Endothelial cell of umbilical vein (primary cell): Measurements from ENCODE around the gene IQGAP2. TPM values are rescaled to one million over a fixed set of nuclear protein-coding genes. Genes with fewer than 3 reads are reported as not detected.

Experiments
- BruUV-seq: library from RNA; stranded (reverse); fragments of 400-500 nt; replicated peaks from 2 replicates; lab custom pipeline; 2021; lab: Mats Ljungman, UMichigan
- CTCF ChIA-PET: fragments of 300-600, 350-600 bp; sonication (Branson Sonifier 250); formaldehyde crosslinking; loops from one replicate; lab custom pipeline; 2021; ENCODE audit warnings: antibody characterized with exemption, inconsistent platforms; lab: Charles Lee
- POLR2A ChIA-PET: fragments of 300-600, 350-600 bp; sonication (Branson Sonifier 250); formaldehyde crosslinking; loops from one replicate; lab custom pipeline; 2021; ENCODE audit warnings: antibody characterized with exemption, inconsistent platforms; lab: Charles Lee
- DNase-seq: peaks from one replicate; pipeline ENCODE4 v3.0.0-alpha.2; 2011; ENCODE audit warnings: low read depth, low spot score
- FAIRE-seq: peaks from 2 replicates; lab custom pipeline; 2011; peaks lifted over from hg19 to GRCh38; lab: Jason Lieb, UNC
- H2AFZ ChIP-seq: 2 replicates; pipeline ENCODE4 v1.6.0; 2012; ENCODE audit warnings: low read depth, low read length, control low read depth, inconsistent platforms
- H3K27ac ChIP-seq: 2 replicates; pipeline ENCODE4 v1.5.1; 2011; ENCODE audit warnings: low read depth, mild to moderate bottlenecking, control low read depth, low read length, moderate library complexity; ENCODE audit not compliant: insufficient read depth
- H3K27me3 ChIP-seq, 2 experiments: 2 replicates each; pipeline versions ENCODE4 v1.6.0 to v1.6.1; 2011; ENCODE audit warnings: low read length in 2 of 2, mixed read lengths in 1 of 2; ENCODE audit not compliant: control insufficient read depth in 2 of 2, insufficient read depth in 2 of 2
- H3K36me3 ChIP-seq, 2 experiments: 2 replicates in 1 of 2; 3 replicates in 1 of 2; pipeline ENCODE4 v1.5.1; 2011; ENCODE audit warnings: low read length in 2 of 2, mild to moderate bottlenecking in 1 of 2, moderate library complexity in 1 of 2; ENCODE audit not compliant: control insufficient read depth in 2 of 2, insufficient read depth in 2 of 2; ENCODE audit errors: extremely low read depth in 1 of 2
- H3K4me1 ChIP-seq: 3 replicates; pipeline ENCODE4 v1.5.1; 2011; ENCODE audit warnings: mild to moderate bottlenecking, low read length; ENCODE audit not compliant: control insufficient read depth, insufficient read depth; ENCODE audit errors: extremely low read depth
- H3K4me2 ChIP-seq: 2 replicates; pipeline ENCODE4 v1.6.1; 2011; ENCODE audit warnings: low read length, control low read depth, mixed read lengths; ENCODE audit not compliant: insufficient read depth
- H3K4me3 ChIP-seq, 3 experiments: fragments of 200-600 bp in 1 of 3; sonication (generic), shearing (Covaris generic) in 1 of 3; replicated peaks in 1 of 3; 2 replicates each; pipeline ENCODE4 v1.5.1; 2011 to 2016; ENCODE audit warnings: control low read depth in 3 of 3, low read length in 3 of 3, mild to moderate bottlenecking in 2 of 3, inconsistent platforms in 1 of 3, low read depth in 1 of 3, moderate library complexity in 1 of 3; ENCODE audit not compliant: insufficient read depth in 1 of 3
- H3K79me2 ChIP-seq: 2 replicates; pipeline ENCODE4 v1.6.0; 2012; ENCODE audit warnings: low read length, inconsistent platforms; ENCODE audit not compliant: control insufficient read depth, insufficient read depth
- H3K9ac ChIP-seq: replicated peaks from 2 replicates; pipeline ENCODE3; 2011; ENCODE audit warnings: low read length, control low read depth; ENCODE audit not compliant: insufficient read depth; ENCODE audit errors: extremely low read depth
- H3K9me1 ChIP-seq: replicated peaks from 3 replicates; pipeline ENCODE4 v1.6.0; 2011; ENCODE audit warnings: mild to moderate bottlenecking, low read length; ENCODE audit not compliant: control insufficient read depth, insufficient read depth; ENCODE audit errors: extremely low read depth
- H3K9me3 ChIP-seq: replicated peaks from 2 replicates; pipeline ENCODE4 v1.5.1; 2012; ENCODE audit warnings: low read length, inconsistent platforms; ENCODE audit not compliant: control insufficient read depth, insufficient read depth
- H4K20me1 ChIP-seq: replicated peaks from 2 replicates; pipeline ENCODE3; 2011; ENCODE audit warnings: mild to moderate bottlenecking, low read length; ENCODE audit not compliant: control insufficient read depth, insufficient read depth; ENCODE audit errors: extremely low read depth
- EZH2 ChIP-seq: IDR thresholded peaks from 2 replicates; pipeline ENCODE4 v1.6.1; 2012; ENCODE audit warnings: borderline replicate concordance, low read depth, mild to moderate bottlenecking, moderate library complexity, low read length, inconsistent platforms; ENCODE audit not compliant: severe bottlenecking
- FOS ChIP-seq: IDR thresholded peaks from 2 replicates; pipeline ENCODE4 v1.6.1; 2011; ENCODE audit warnings: mild to moderate bottlenecking, low read length, moderate library complexity, borderline replicate concordance; ENCODE audit not compliant: insufficient read depth
- GATA2 ChIP-seq: IDR thresholded peaks from 2 replicates; pipeline ENCODE4 v1.7.0; 2011; ENCODE audit warnings: low read depth, mild to moderate bottlenecking, moderate library complexity, mixed read lengths, low read length; ENCODE audit not compliant: insufficient read length, insufficient read depth
- JUN ChIP-seq: IDR thresholded peaks from 2 replicates; pipeline ENCODE4 v1.6.1; 2011; ENCODE audit warnings: borderline replicate concordance, low read depth; ENCODE audit not compliant: insufficient read length, insufficient read depth
- MYC ChIP-seq: IDR thresholded peaks from one replicate; pipeline ENCODE4 v1.6.1; 2011; ENCODE audit warnings: mild to moderate bottlenecking, low read depth, low read length
- POLR2A ChIP-seq: IDR thresholded peaks from 2 replicates; pipeline ENCODE4 v1.6.1; 2012; ENCODE audit warnings: low read depth, mild to moderate bottlenecking, control low read depth, low read length
- POLR2AphosphoS5 ChIP-seq: IDR thresholded peaks from 2 replicates; pipeline ENCODE4 v1.6.1; 2012; ENCODE audit warnings: low read depth, mild to moderate bottlenecking, control low read depth, low read length, moderate library complexity; ENCODE audit not compliant: insufficient read depth
- dilution Hi-C: fragments of 300-500 bp; cut with MboI; formaldehyde crosslinking; loops from one replicate; pipeline ENCODE4 v1.15.0; 2019; ENCODE audit warnings: low sequenced_read_pairs; ENCODE audit not compliant: extremely low pct_ligation_motif_present
- intact Hi-C: fragments of 100-400 bp; cut with micrococcal nuclease; formaldehyde crosslinking; loops from one replicate; pipeline ENCODE4 v1.10.0; 2022
- polyA plus RNA-seq, 4 experiments: library from polyadenylated mRNA; depleted of rRNA in 3 of 4; stranded (reverse) in 3 of 4; unstranded in 1 of 4; fragments of >200 nt; gene quantifications; 2 replicates each; pipeline versions ENCODE4 v1.2.1 to v1.2.3, GENCODE V29; 2011 to 2012; ENCODE audit warnings: missing spikeins in 1 of 4
- total RNA-seq: library from RNA; stranded (reverse); gene quantifications from 2 replicates; pipeline ENCODE4 v1.2.3, GENCODE V29; 2021
- TF ChIP-seq, protein P1 (sequence below), 2 donors: IDR thresholded peaks; 1 replicate in 1 of 2; 2 replicates in 1 of 2; pipeline ENCODE4 v1.5.1; 2011; ENCODE audit warnings: low read length in 2 of 2, mild to moderate bottlenecking in 2 of 2, moderate library complexity in 2 of 2, control low read depth in 1 of 2, inconsistent platforms in 1 of 2, low read depth in 1 of 2; ENCODE audit not compliant: insufficient read depth in 1 of 2; ENCODE audit errors: extremely low read depth in 1 of 2
- TF ChIP-seq, protein P2 (sequence below): IDR thresholded peaks from 2 replicates; pipeline ENCODE4 v1.6.1; 2011; ENCODE audit not compliant: insufficient read depth, insufficient read length

IQGAP2 gene
- total and polyA plus RNA-seq, 2 donors (not counting 3 experiments of a cell fraction or from before 2014, with no cell fraction given) = 4.5 to 4.7 TPM

DNA sequence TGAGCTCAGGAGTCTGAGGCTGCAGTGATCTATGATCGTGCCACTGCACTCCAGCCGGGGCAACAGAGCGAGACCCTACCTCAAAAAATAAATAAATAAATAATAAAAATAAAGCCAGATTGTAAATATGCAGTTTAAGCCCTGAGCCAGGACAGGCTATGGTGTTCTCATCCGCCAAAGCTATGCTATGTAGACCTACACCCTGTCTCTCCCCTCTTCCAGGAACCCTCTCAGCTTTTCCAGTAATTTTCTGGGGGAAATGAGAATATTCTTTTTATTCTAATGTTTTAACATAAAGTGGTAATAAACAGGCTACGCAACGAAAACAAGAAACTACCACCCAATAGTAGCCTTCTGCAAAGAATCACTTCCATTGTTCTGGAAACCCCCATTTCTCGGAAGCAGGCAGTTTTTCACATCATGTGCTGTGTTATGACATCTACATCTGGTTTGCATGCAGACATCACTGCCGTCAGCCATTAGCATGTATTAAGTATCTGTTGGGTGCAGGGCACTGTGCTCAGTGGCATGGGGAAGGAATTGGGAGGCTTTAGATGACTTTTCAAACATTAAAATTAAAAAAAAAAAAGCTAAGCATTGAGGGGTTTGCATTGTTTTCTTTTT is 274.9 kb downstream of the IQGAP2 start:
- intact Hi-C loops (no loop called here), dilution Hi-C loops (loop anchor here (25.0 kb wide), 1 partner anchor 134 kb away; the partner anchor contains the start of gene F2RL1)
- TF ChIP-seq FOS = no peak
- TF ChIP-seq POLR2A = no peak
- no peak for TF ChIP-seq GATA2
- TF ChIP-seq EZH2 = no peak
- TF ChIP-seq, protein P1, sequence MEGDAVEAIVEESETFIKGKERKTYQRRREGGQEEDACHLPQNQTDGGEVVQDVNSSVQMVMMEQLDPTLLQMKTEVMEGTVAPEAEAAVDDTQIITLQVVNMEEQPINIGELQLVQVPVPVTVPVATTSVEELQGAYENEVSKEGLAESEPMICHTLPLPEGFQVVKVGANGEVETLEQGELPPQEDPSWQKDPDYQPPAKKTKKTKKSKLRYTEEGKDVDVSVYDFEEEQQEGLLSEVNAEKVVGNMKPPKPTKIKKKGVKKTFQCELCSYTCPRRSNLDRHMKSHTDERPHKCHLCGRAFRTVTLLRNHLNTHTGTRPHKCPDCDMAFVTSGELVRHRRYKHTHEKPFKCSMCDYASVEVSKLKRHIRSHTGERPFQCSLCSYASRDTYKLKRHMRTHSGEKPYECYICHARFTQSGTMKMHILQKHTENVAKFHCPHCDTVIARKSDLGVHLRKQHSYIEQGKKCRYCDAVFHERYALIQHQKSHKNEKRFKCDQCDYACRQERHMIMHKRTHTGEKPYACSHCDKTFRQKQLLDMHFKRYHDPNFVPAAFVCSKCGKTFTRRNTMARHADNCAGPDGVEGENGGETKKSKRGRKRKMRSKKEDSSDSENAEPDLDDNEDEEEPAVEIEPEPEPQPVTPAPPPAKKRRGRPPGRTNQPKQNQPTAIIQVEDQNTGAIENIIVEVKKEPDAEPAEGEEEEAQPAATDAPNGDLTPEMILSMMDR (IDR thresholded peaks at IDR 0.05; ENCODE audit: extremely low read depth in 1 of 2, insufficient read depth in 1 of 2, low read depth in 1 of 2, low read length in 2 of 2) = no peak
- TF ChIP-seq POLR2AphosphoS5 = no peak
- no peak for TF ChIP-seq MYC
- no peak for TF ChIP-seq JUN
- TF ChIP-seq, protein P2, sequence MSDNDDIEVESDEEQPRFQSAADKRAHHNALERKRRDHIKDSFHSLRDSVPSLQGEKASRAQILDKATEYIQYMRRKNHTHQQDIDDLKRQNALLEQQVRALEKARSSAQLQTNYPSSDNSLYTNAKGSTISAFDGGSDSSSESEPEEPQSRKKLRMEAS = no peak
- no TSS peak for BruUV-seq
- POLR2A ChIA-PET = no interaction called here
- no peak overlapping the region for H3K9ac ChIP-seq
- no peak overlapping the region for H3K27ac ChIP-seq
- H4K20me1 ChIP-seq = no peaks in the 10 kb centered on the region
- DNase-seq (no peak), FAIRE-seq (no peak)
- H3K9me1 ChIP-seq = no peaks in the 10 kb centered on the region
- no peaks in the 10 kb centered on the region for H3K9me3 ChIP-seq
- H3K4me2 ChIP-seq = no peak overlapping the region
- no peak overlapping the region for H3K4me3 ChIP-seq
- CTCF ChIA-PET = interaction anchor here (1.0 to 2.3 kb wide), 2 partner anchors 76 to 96 kb away, joined by 3 to 7 read pairs; no protein-coding TSS in a partner anchor
- H3K4me1 ChIP-seq = peaks cover 2% of the 10 kb centered on the region
- no peaks in the 10 kb centered on the region for H3K27me3 ChIP-seq
- H2AFZ ChIP-seq = no peak overlapping the region
- no peaks in the 10 kb centered on the region for H3K79me2 ChIP-seq
- H3K36me3 ChIP-seq = no peaks in the 10 kb centered on the region
